Hepatocyte (in vitro differentiated cells): ENCODE measurements around the gene DLEC1. TPM values are rescaled to one million over a fixed set of nuclear protein-coding genes. Genes with fewer than 3 reads are reported as not detected.

Experiments used
- DNase-seq: peaks from one replicate; pipeline ENCODE4 v3.0.0-alpha.2; 2016; ENCODE audit warnings: low spot score
- H2AFZ ChIP-seq: fragments of 200-600 bp; sonication (generic); 2 replicates; pipeline ENCODE4 v1.6.0; 2016; ENCODE audit warnings: antibody characterized with exemption, mild to moderate bottlenecking
- H3K27ac ChIP-seq: fragments of 200-600 bp; sonication (generic); 2 replicates; pipeline ENCODE4 v1.5.1; 2016; ENCODE audit warnings: mild to moderate bottlenecking
- H3K27me3 ChIP-seq: fragments of 200-600 bp; sonication (generic); 2 replicates; pipeline ENCODE4 v1.6.1; 2016
- H3K36me3 ChIP-seq: fragments of 200-600 bp; sonication (generic); replicated peaks from 2 replicates; pipeline ENCODE4 v1.5.1; 2016; ENCODE audit warnings: low read depth; ENCODE audit not compliant: insufficient read depth
- H3K4me1 ChIP-seq: fragments of 200-600 bp; sonication (generic); 2 replicates; pipeline ENCODE4 v1.5.1; 2016; ENCODE audit warnings: mild to moderate bottlenecking, moderate library complexity; ENCODE audit not compliant: insufficient read depth
- H3K4me2 ChIP-seq: fragments of 200-600 bp; sonication (generic); 2 replicates; pipeline ENCODE4 v1.6.0; 2016
- H3K4me3 ChIP-seq: fragments of 200-600 bp; sonication (generic); 2 replicates; pipeline ENCODE4 v1.5.1; 2016; ENCODE audit warnings: mild to moderate bottlenecking
- H3K79me2 ChIP-seq: fragments of 200-600 bp; sonication (generic); 2 replicates; pipeline ENCODE4 v1.6.0; 2017; ENCODE audit warnings: mild to moderate bottlenecking
- H3K9me2 ChIP-seq: fragments of 200-600 bp; sonication (generic); replicated peaks from 2 replicates; pipeline ENCODE4 v1.6.0; 2017; ENCODE audit warnings: mild to moderate bottlenecking; ENCODE audit not compliant: insufficient read depth
- H3K9me3 ChIP-seq: fragments of 200-600 bp; sonication (generic); 2 replicates; pipeline ENCODE4 v1.5.1; 2016; ENCODE audit warnings: low read depth, mild to moderate bottlenecking
- H4K20me1 ChIP-seq: fragments of 200-600 bp; sonication (generic); 2 replicates; pipeline ENCODE4 v1.6.0; 2016; ENCODE audit warnings: mild to moderate bottlenecking; ENCODE audit not compliant: insufficient read depth, poor library complexity, severe bottlenecking
- EZH2 ChIP-seq: fragments of 200-600 bp; sonication (generic); IDR thresholded peaks from 2 replicates; pipeline ENCODE4 v1.6.1; 2016; ENCODE audit warnings: antibody characterized with exemption, mild to moderate bottlenecking, borderline replicate concordance
- EZH2phosphoT487 ChIP-seq: fragments of 200-600 bp; sonication (generic); IDR thresholded peaks from one replicate; pipeline ENCODE4 v1.6.1; 2018; ENCODE audit warnings: antibody characterized with exemption, mild to moderate bottlenecking, low read depth, moderate library complexity; ENCODE audit not compliant: unreplicated experiment, severe bottlenecking
- WGBS: methylation state at CpG from one replicate; pipeline ENCODE4 v1.1.6; 2016; ENCODE audit warnings: low lambda C conversion rate; ENCODE audit errors: missing lambda C conversion rate; 5-methylcytosine and 5-hydroxymethylcytosine counted together
- polyA plus RNA-seq: library from polyadenylated mRNA; unstranded; fragments of >200 nt; fragmentation: Nextera tagmentation; extraction: Ambion mirVana; gene quantifications from 2 replicates; pipeline ENCODE4 v1.2.1, GENCODE V29; 2016
- total RNA-seq: library from RNA; depleted of rRNA; stranded (reverse); fragments of >200 nt; gene quantifications from 2 replicates; pipeline ENCODE4 v1.2.3, GENCODE V29; 2014
- TF ChIP-seq, protein P1 (sequence below): fragments of 200-600 bp; sonication (generic); IDR thresholded peaks from 2 replicates; pipeline ENCODE4 v1.5.1; 2016; ENCODE audit warnings: antibody characterized with exemption, mild to moderate bottlenecking; ENCODE audit not compliant: poor library complexity

DLEC1 gene
- total and polyA plus RNA-seq, 2 experiments from 2014 or later: 0.23 to 1.5 TPM

DNA sequence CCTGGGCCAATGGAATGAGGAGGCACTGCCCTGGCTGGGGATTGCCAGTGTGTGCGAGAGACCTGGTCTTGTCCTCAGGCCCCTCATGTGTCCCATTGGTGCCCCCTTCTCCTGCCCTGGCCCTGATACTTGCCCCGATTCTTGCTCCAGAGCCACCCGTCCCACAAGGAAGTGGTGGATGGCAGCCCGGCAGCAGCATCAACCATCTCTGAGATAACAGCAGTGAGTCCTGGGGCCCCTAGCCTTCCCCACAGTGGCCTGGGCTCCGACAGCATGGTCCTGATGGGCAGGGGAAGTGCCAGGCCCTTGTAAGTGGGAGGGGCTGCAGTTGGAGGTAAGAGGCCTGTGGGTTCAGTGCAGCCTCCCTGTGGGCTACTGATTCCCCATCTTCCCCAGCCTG is 33.0 kb upstream of the DLEC1 start:
- TF ChIP-seq EZH2phosphoT487: no peak
- TF ChIP-seq, protein P1, sequence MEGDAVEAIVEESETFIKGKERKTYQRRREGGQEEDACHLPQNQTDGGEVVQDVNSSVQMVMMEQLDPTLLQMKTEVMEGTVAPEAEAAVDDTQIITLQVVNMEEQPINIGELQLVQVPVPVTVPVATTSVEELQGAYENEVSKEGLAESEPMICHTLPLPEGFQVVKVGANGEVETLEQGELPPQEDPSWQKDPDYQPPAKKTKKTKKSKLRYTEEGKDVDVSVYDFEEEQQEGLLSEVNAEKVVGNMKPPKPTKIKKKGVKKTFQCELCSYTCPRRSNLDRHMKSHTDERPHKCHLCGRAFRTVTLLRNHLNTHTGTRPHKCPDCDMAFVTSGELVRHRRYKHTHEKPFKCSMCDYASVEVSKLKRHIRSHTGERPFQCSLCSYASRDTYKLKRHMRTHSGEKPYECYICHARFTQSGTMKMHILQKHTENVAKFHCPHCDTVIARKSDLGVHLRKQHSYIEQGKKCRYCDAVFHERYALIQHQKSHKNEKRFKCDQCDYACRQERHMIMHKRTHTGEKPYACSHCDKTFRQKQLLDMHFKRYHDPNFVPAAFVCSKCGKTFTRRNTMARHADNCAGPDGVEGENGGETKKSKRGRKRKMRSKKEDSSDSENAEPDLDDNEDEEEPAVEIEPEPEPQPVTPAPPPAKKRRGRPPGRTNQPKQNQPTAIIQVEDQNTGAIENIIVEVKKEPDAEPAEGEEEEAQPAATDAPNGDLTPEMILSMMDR: no peak
- TF ChIP-seq EZH2: no peak
- H3K27me3 ChIP-seq: no peaks in the 10 kb centered on the region
- H4K20me1 ChIP-seq: no peaks in the 10 kb centered on the region
- no peaks in the 10 kb centered on the region for H3K9me2 ChIP-seq
- H3K4me1 ChIP-seq: peaks cover 28% of the 10 kb centered on the region
- H3K4me3 ChIP-seq: no peak overlapping the region
- no peaks in the 10 kb centered on the region for H3K79me2 ChIP-seq
- 89% methylated on average over 5 of the region's 5 CpGs for WGBS
- H3K9me3 ChIP-seq: no peaks in the 10 kb centered on the region
- H2AFZ ChIP-seq: no peak overlapping the region
- H3K36me3 ChIP-seq: no peaks in the 10 kb centered on the region
- H3K27ac ChIP-seq: no peak overlapping the region
- H3K4me2 ChIP-seq: no peak overlapping the region
- no peak for DNase-seq

- Histone ChIP-seq H3K9me2 (no peaks in the 10 kb centered on the region), H3K9me3 (no peaks in the 10 kb centered on the region), H3K4me2 (no peak overlapping the region), H3K36me3 (no peaks in the 10 kb centered on the region), H3K27me3 (no peaks in the 10 kb centered on the region), H3K4me3 (no peak overlapping the region), H4K20me1 (no peaks in the 10 kb centered on the region), H3K79me2 (no peaks in the 10 kb centered on the region), H3K27ac (no peak overlapping the region), H2AFZ (no peak overlapping the region), H3K4me1 (peaks cover 28% of the 10 kb centered on the region)
- WGBS: 96% methylated on average over 16 of the region's 16 CpGs
- no peak for DNase-seq
- no peak for TF ChIP-seq EZH2phosphoT487
- TF ChIP-seq EZH2: no peak
- TF ChIP-seq, protein P1: no peak
Measured at GRCh38 chr3:38006445-38006995, 32.5 kb upstream of the DLEC1 start.

DNA sequence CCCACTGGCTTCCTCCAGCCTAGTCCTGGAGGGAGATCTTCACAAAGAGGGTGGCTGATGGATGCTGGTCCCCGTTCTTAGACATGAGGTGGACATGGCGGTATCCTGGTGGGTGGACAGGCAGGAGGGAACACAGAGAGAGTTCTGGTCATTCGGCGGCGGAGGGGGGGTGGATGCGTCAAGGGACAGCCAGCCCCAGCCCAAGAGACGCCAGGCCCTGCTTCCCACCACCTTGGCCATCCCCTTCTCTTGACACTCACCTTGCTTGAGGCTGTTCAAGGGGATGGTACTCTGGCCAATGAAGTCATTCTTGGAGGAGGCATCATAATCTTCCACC is 31.3 kb upstream of the DLEC1 start:
- H3K79me2 ChIP-seq: no peaks in the 10 kb centered on the region
- H3K4me1 ChIP-seq: peaks cover 25% of the 10 kb centered on the region
- WGBS: 100% methylated on average over 7 of the region's 7 CpGs
- H3K27me3 ChIP-seq: no peaks in the 10 kb centered on the region
- H3K27ac ChIP-seq: no peak overlapping the region
- H3K9me2 ChIP-seq: no peaks in the 10 kb centered on the region
- no peak for TF ChIP-seq EZH2
- TF ChIP-seq, protein P1: no peak
- no peak for TF ChIP-seq EZH2phosphoT487
- H3K9me3 ChIP-seq: no peaks in the 10 kb centered on the region
- H2AFZ ChIP-seq: no peak overlapping the region
- H3K4me3 ChIP-seq: no peak overlapping the region
- DNase-seq: no peak
- no peaks in the 10 kb centered on the region for H3K36me3 ChIP-seq
- H4K20me1 ChIP-seq: no peaks in the 10 kb centered on the region
- no peak overlapping the region for H3K4me2 ChIP-seq

DNA sequence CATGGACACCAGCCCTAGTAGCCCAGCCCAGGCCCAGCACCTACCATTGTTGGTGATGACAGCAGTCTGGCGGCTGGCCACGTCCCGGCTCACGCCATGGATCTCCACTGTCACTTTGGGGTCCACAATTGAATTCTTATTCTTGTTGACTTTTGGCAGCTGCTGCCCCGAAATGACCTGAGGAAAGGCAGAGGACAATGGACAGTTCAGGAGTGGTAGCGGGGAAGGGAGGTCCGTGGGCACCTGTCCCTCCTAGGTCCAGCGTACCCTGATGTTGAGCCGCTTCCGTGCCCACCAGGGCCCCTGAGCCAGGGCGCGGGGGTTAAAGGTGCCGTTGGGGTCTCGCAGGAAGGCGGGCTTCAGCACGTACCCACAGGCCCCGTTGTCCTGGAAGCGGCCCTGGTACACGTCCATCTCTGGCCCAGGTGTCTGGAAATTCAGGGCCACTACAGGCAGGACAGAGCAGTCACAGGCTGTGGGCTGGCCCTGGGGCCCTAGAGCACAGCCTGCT is 30.8 kb upstream of the DLEC1 start:
- DNase-seq: no peak
- no peaks in the 10 kb centered on the region for H3K79me2 ChIP-seq
- TF ChIP-seq, protein P1: no peak
- TF ChIP-seq EZH2 (no peak), EZH2phosphoT487 (no peak)
- peaks cover 19% of the 10 kb centered on the region for H3K4me1 ChIP-seq
- H4K20me1 ChIP-seq: no peaks in the 10 kb centered on the region
- no peaks in the 10 kb centered on the region for H3K27me3 ChIP-seq
- no peaks in the 10 kb centered on the region for H3K36me3 ChIP-seq
- no peaks in the 10 kb centered on the region for H3K9me3 ChIP-seq
- no peaks in the 10 kb centered on the region for H3K9me2 ChIP-seq
- no peak overlapping the region for H3K27ac ChIP-seq
- no peak overlapping the region for H3K4me2 ChIP-seq
- H2AFZ ChIP-seq: no peak overlapping the region
- no peak overlapping the region for H3K4me3 ChIP-seq
- 97% methylated on average over 19 of the region's 19 CpGs for WGBS
